DOHH2 (cell line): ENCODE data around the gene MAP4K3.

ENCODE experiments used
- H3F3A ChIP-seq: fragments of 200-600 bp; sonication (generic), shearing (Covaris generic); 2 replicates; pipeline ENCODE4 v1.6.0; 2016; ENCODE audit warnings: antibody characterized with exemption, mild to moderate bottlenecking; ENCODE audit not compliant: control insufficient read depth, insufficient read depth
- H3K27ac ChIP-seq: fragments of 200-600 bp; sonication (generic); 2 replicates; pipeline ENCODE4 v1.5.1; 2014; ENCODE audit warnings: low read depth, mild to moderate bottlenecking, low read length, moderate library complexity
- H3K27me3 ChIP-seq: fragments of 200-600 bp; sonication (generic); 2 replicates; pipeline ENCODE4 v1.6.1; 2014; ENCODE audit warnings: mild to moderate bottlenecking, low read length, mixed read lengths; ENCODE audit not compliant: control insufficient read depth
- H3K36me3 ChIP-seq: fragments of 200-600 bp; sonication (generic); 2 replicates; pipeline ENCODE4 v1.6.1; 2014; ENCODE audit warnings: mild to moderate bottlenecking, low read length, moderate library complexity, mixed read lengths; ENCODE audit not compliant: control insufficient read depth
- H3K4me1 ChIP-seq: fragments of 200-600 bp; sonication (generic); 2 replicates; pipeline ENCODE4 v1.6.1; 2014; ENCODE audit warnings: mild to moderate bottlenecking, low read length, mixed read lengths; ENCODE audit not compliant: control insufficient read depth
- H3K4me2 ChIP-seq: fragments of 200-600 bp; sonication (generic); 2 replicates; pipeline ENCODE4 v1.6.0; 2014; ENCODE audit warnings: mild to moderate bottlenecking, low read length, moderate library complexity
- H3K4me3 ChIP-seq: fragments of 200-600 bp; sonication (generic); 2 replicates; pipeline ENCODE4 v1.5.1; 2014; ENCODE audit warnings: mild to moderate bottlenecking, low read length, mixed read lengths
- H3K79me2 ChIP-seq: fragments of 200-600 bp; sonication (generic); 2 replicates; pipeline ENCODE4 v1.6.1; 2014; ENCODE audit warnings: mild to moderate bottlenecking, low read length, mixed read lengths; ENCODE audit not compliant: control insufficient read depth
- H3K9me2 ChIP-seq: fragments of 200-600 bp; sonication (generic); replicated peaks from 2 replicates; pipeline ENCODE4 v1.6.1; 2014; ENCODE audit warnings: mild to moderate bottlenecking, low read length, mixed read lengths; ENCODE audit not compliant: control insufficient read depth
- H3K9me3 ChIP-seq: fragments of 200-600 bp; sonication (generic); 2 replicates; pipeline ENCODE4 v1.6.1; 2014; ENCODE audit warnings: antibody characterized with exemption, low read length, mixed read lengths; ENCODE audit not compliant: control insufficient read depth, insufficient read depth
- H4K20me1 ChIP-seq: fragments of 200-600 bp; sonication (generic); 2 replicates; pipeline ENCODE4 v1.6.0; 2014; ENCODE audit warnings: low read depth, mild to moderate bottlenecking, antibody characterized with exemption, low read length, moderate library complexity; ENCODE audit not compliant: control insufficient read depth, insufficient read depth
- EZH2phosphoT487 ChIP-seq: fragments of 200-600 bp; sonication (generic); IDR thresholded peaks from 2 replicates; pipeline ENCODE4 v1.6.1; 2017; ENCODE audit warnings: borderline replicate concordance, mild to moderate bottlenecking, antibody characterized with exemption, low read length, moderate library complexity, mixed read lengths
- TF ChIP-seq, protein P1 (sequence below): fragments of 200-600 bp; sonication (generic); IDR thresholded peaks from one replicate; pipeline ENCODE4 v1.5.1; 2014; ENCODE audit warnings: antibody characterized with exemption, mild to moderate bottlenecking, low read depth, low read length; ENCODE audit not compliant: poor library complexity, severe bottlenecking

The MAP4K3 gene

DNA sequence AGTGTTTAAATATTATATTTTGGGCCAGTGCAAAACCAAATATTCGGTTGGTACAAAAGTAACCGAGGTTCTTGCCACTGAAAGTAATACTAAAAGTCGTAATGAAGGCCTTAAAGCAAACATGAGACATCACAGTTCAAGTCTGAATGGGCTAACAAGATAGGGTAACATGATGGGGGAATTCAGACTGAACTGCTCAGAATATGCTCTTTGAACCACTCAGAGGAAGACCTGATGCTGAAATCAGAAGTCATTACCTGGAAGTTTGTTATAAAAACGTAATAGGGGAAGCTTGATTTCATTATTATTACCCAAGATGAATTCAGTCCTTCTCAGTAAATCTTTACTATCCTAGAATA is 219.9 kb downstream of the MAP4K3 start:
- H3K9me3 ChIP-seq: no peaks in the 10 kb centered on the region
- H3K27me3 ChIP-seq: no peaks in the 10 kb centered on the region
- H4K20me1 ChIP-seq: no peaks in the 10 kb centered on the region
- H3K9me2 ChIP-seq: no peaks in the 10 kb centered on the region
- TF ChIP-seq, protein P1, sequence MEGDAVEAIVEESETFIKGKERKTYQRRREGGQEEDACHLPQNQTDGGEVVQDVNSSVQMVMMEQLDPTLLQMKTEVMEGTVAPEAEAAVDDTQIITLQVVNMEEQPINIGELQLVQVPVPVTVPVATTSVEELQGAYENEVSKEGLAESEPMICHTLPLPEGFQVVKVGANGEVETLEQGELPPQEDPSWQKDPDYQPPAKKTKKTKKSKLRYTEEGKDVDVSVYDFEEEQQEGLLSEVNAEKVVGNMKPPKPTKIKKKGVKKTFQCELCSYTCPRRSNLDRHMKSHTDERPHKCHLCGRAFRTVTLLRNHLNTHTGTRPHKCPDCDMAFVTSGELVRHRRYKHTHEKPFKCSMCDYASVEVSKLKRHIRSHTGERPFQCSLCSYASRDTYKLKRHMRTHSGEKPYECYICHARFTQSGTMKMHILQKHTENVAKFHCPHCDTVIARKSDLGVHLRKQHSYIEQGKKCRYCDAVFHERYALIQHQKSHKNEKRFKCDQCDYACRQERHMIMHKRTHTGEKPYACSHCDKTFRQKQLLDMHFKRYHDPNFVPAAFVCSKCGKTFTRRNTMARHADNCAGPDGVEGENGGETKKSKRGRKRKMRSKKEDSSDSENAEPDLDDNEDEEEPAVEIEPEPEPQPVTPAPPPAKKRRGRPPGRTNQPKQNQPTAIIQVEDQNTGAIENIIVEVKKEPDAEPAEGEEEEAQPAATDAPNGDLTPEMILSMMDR: no peak
- no peak for TF ChIP-seq EZH2phosphoT487
- no peak overlapping the region for H3K4me2 ChIP-seq
- no peaks in the 10 kb centered on the region for H3K79me2 ChIP-seq
- H3K27ac ChIP-seq: no peak overlapping the region
- H3K36me3 ChIP-seq: no peaks in the 10 kb centered on the region
- H3K4me3 ChIP-seq: no peak overlapping the region
- H3F3A ChIP-seq: no peaks in the 10 kb centered on the region
- no peaks in the 10 kb centered on the region for H3K4me1 ChIP-seq

DNA sequence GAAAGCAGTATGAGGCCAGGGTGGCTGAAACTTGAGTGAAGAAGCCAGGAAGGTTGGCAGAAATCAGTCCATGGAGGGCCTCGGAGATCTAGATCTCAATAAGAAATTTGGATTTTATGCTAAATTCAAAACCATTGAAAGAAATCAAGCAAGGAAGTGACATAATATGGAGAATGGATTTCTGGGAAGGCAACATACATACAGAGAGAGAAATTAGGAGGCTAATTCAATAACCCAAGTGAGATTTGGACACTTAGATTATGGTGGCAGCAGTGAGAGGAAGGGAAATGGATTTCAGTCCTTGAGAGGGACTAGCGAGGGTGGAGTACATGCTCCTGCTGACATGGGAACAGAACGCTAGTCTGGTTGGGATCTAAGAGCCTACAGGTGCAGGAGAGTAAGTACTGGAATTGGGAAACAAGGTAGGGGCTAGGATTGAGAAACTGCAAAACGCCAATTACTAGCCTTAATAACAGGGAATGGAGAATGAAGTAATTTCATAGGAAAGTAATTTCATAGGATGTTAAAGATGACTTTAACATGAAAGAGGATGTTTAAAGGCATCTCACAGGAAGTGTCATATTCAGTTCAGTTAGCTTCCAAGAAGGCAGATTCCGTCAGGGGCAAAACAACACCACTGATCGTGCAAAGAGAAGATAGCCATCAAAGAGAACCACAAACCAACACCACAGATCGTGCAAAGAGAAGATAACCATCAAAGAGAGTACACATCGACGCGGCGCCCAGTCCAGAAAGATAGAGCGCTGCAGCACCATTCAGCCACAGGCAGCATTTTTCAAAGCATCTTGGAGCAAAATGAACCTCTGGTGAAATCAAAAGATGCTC is 220.5 kb downstream of the MAP4K3 start:
- Histone ChIP-seq H3K27ac (no peak overlapping the region), H3K4me3 (no peak overlapping the region), H3K27me3 (no peaks in the 10 kb centered on the region), H4K20me1 (no peaks in the 10 kb centered on the region), H3K9me2 (no peaks in the 10 kb centered on the region), H3K4me2 (no peak overlapping the region), H3F3A (no peaks in the 10 kb centered on the region), H3K79me2 (no peaks in the 10 kb centered on the region), H3K9me3 (no peaks in the 10 kb centered on the region), H3K4me1 (no peaks in the 10 kb centered on the region), H3K36me3 (no peaks in the 10 kb centered on the region)
- no peak for TF ChIP-seq EZH2phosphoT487
- TF ChIP-seq, protein P1: no peak

DNA sequence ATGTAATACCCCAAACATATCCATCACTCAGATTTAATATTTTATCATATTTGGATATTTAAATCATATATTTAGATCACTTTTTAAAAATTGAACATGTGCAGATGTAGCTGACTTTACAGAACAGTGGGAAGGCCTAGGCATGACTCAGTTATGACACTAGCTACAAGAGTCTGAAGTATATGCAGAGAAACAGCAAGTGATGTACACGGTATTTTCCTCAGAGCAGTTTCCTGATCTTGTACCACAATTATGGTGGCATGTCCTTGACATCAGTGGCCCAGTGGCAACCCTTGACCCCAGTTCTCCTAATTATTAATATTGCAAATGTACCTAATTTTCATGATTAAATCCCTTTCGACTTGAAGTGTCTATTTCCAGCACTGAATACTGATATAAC is 221.5 kb downstream of the MAP4K3 start:
- H3K9me2 ChIP-seq: no peaks in the 10 kb centered on the region
- H3K79me2 ChIP-seq: no peaks in the 10 kb centered on the region
- TF ChIP-seq, protein P1: no peak
- no peak for TF ChIP-seq EZH2phosphoT487
- no peak overlapping the region for H3K4me2 ChIP-seq
- H3F3A ChIP-seq: no peaks in the 10 kb centered on the region
- H3K36me3 ChIP-seq: no peaks in the 10 kb centered on the region
- no peak overlapping the region for H3K27ac ChIP-seq
- H3K27me3 ChIP-seq: no peaks in the 10 kb centered on the region
- H3K4me1 ChIP-seq: no peaks in the 10 kb centered on the region
- H4K20me1 ChIP-seq: no peaks in the 10 kb centered on the region
- no peaks in the 10 kb centered on the region for H3K9me3 ChIP-seq
- H3K4me3 ChIP-seq: no peak overlapping the region
